Neutrophil (primary cell): ENCODE results near the gene LSM4.

ENCODE experiments used
- H3K27ac ChIP-seq: fragments of 200-600 bp; sonication (generic); 2 replicates; pipeline ENCODE4 v1.5.1; 2016; ENCODE audit warnings: mild to moderate bottlenecking, moderate library complexity
- H3K27me3 ChIP-seq: fragments of 200-600 bp; sonication (generic); 2 replicates; pipeline ENCODE4 v1.6.0; 2016; ENCODE audit warnings: mild to moderate bottlenecking
- H3K36me3 ChIP-seq: fragments of 200-600 bp; sonication (generic); 2 replicates; pipeline ENCODE4 v1.5.1; 2017
- H3K4me1 ChIP-seq, 2 experiments: fragments of 200-600 bp in 1 of 2; sonication (generic) in 1 of 2; 1 replicate in 1 of 2; 2 replicates in 1 of 2; pipeline versions ENCODE4 v1.5.1 to v1.6.1; 2013 to 2016; ENCODE audit warnings: low read depth in 1 of 2, low read length in 1 of 2, mild to moderate bottlenecking in 1 of 2, moderate library complexity in 1 of 2; ENCODE audit not compliant: control insufficient read depth in 1 of 2, insufficient read depth in 1 of 2
- H3K4me3 ChIP-seq, 2 experiments: fragments of 200-600 bp in 1 of 2; sonication (generic) in 1 of 2; 1 replicate in 1 of 2; 2 replicates in 1 of 2; pipeline ENCODE4 v1.5.1; 2013 to 2016; ENCODE audit warnings: low read depth in 1 of 2, low read length in 1 of 2, mild to moderate bottlenecking in 1 of 2, moderate library complexity in 1 of 2
- H3K9me3 ChIP-seq: fragments of 200-600 bp; sonication (generic); 2 replicates; pipeline ENCODE4 v1.5.1; 2016
- CTCF ChIP-seq: fragments of 200-600 bp; sonication (generic); IDR thresholded peaks from 2 replicates; pipeline ENCODE4 v1.5.1; 2016; ENCODE audit warnings: antibody characterized with exemption

Gene LSM4

GRCh38 chr19:18298601-18299000 lies 24.3 kb downstream of the LSM4 start:
- no peak for TF ChIP-seq CTCF
- H3K9me3 ChIP-seq, result no peaks in the 10 kb centered on the region
- H3K27me3 ChIP-seq, result peaks cover 11% of the 10 kb centered on the region
- H3K36me3 ChIP-seq, result no peaks in the 10 kb centered on the region
- H3K27ac ChIP-seq, result no peak overlapping the region
- H3K4me1 ChIP-seq, result peaks cover 4 to 6% of the 10 kb centered on the region in 2 experiments
- no peak overlapping the region for H3K4me3 ChIP-seq

- Histone ChIP-seq H3K4me3 (no peak overlapping the region), H3K9me3 (no peaks in the 10 kb centered on the region), H3K27me3 (peaks cover 11% of the 10 kb centered on the region), H3K4me1 (peaks cover 9 to 11% of the 10 kb centered on the region in 2 experiments), H3K27ac (no peak overlapping the region), H3K36me3 (no peaks in the 10 kb centered on the region)
- TF ChIP-seq CTCF, result no peak
Observed at GRCh38 chr19:18297308-18297707, 25.6 kb downstream of the LSM4 start.

GRCh38 chr19:18295034-18295451 lies 27.8 kb downstream of the LSM4 start:
- Histone ChIP-seq H3K36me3 (no peaks in the 10 kb centered on the region), H3K27ac (no peak overlapping the region), H3K4me3 (no peak overlapping the region), H3K27me3 (peaks cover 11% of the 10 kb centered on the region), H3K9me3 (no peaks in the 10 kb centered on the region), H3K4me1 (peaks cover 19 to 20% of the 10 kb centered on the region in 2 experiments)
- no peak for TF ChIP-seq CTCF

GRCh38 chr19:18294467-18294864 lies 28.4 kb downstream of the LSM4 start:
- Histone ChIP-seq H3K36me3 (no peaks in the 10 kb centered on the region), H3K4me3 (no peak overlapping the region), H3K27me3 (peaks cover 11% of the 10 kb centered on the region), H3K4me1 (peaks cover 19 to 20% of the 10 kb centered on the region in 2 experiments), H3K27ac (no peak overlapping the region), H3K9me3 (no peaks in the 10 kb centered on the region)
- no peak for TF ChIP-seq CTCF

- Histone ChIP-seq H3K27ac (peak overlapping the region; percentile 93), H3K4me3 (peak overlapping the region in 1 of 2 experiments; percentile 81), H3K36me3 (no peaks in the 10 kb centered on the region), H3K27me3 (peaks cover 11% of the 10 kb centered on the region), H3K9me3 (no peaks in the 10 kb centered on the region), H3K4me1 (peaks cover 19 to 20% of the 10 kb centered on the region in 2 experiments)
- TF ChIP-seq CTCF, result no peak
Observed at GRCh38 chr19:18293642-18294466, 29.0 kb downstream of the LSM4 start.
